Kasumi-1 (cell line): Measurements from ENCODE around the gene GBX2.

Experiments
- DNase-seq, 2 experiments: peaks; one replicate each; lab custom pipeline; 2025; lab: John Stamatoyannopoulos, UW

The GBX2 gene

GRCh38 chr2:236180831-236181453, 12.8 kb upstream of the GBX2 start:
- DNase-seq: peak; percentile 5 to 10

DNA sequence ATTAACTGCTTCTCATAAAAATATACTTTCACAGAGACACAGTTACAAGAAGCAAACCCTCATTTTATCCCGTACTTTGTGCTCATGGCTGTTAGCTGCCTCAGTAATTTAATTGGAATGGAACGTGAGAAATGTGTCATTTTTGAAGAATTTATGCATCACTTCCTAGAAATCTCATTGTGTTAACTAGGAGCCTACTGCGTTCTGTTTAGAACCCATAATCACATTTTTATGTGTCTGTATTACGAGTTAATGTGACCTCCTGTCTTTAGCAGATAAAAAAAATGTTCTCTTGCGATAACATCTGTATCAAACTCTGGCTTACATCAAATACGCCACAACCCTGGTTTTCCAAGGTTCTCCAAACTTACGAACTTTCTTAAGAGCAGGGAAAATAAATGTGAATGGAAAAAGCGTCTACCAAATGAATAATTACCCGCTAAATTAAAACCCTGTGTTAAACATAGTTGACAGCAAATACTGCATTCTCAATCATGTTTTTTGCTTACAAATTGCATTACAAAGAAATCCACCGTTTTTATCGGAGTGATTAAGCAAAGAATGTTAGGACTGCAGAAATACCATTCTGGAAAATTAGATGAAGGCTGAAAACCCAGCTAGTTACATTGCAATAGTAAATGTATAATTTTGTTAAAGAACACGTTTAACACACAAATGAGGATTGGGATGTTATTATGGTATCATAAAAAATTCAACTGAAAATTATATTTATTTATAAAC, 12.1 kb upstream of the GBX2 start:
- DNase-seq: no peak

DNA sequence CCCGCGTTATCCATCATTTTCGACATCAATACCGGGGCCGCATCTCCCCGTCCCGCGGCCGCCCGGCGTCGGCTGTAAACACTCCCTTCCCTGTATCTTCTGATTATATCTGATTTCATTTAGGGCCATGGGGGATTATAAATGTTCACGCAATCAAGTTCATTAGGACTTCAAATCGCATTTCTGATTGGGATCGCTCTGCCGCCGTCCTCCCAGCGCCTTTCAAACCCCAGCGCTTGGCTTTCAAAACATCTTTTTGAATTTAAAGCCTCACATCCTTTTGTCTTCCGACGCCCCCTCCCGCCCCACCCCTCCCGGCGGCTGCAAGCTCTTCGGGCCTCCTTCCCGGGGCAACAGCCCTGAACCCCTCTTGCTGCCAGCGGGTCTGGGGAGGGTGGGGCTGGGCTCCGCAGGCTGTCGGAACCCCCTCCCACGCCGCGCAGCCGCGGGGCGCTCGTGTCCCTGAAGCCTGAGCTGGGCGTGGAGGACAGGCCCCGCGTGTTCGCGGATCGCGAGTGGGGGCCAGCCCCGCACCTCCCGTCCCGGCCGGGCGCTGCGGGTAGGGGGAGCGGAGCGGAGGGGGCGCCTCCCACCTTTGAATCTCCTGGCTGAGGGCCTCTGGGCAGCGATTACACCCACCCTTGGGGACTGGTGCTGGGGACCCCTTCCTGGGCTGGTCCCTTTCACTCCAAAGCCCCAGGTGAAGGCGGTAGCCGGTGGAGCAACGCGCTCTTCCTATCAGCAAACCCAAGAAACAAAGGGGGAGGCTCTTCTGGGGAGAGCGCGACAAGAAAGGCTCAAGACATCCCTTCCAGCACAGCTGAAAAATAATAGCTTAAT, 11.3 kb upstream of the GBX2 start:
- no peak for DNase-seq

DNA sequence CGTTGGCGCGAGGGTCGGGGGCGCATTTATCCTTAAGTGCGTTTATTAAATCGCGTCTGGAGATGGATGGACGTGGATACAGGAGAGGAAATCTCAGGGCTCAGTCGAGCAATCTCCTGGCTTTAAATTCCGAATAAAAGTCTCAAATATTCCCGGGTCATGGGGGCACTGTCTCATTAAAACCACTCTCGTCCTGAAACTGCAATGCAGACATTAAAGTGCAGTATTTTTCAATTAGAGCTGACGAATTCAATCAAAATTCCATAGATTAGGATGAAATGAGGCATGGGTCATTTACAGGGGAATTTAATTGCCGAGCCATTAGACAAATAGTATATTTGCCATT, 10.7 kb upstream of the GBX2 start:
- no peak for DNase-seq

- no peak for DNase-seq
Observed at GRCh38 chr2:236177967-236178889, 10.0 kb upstream of the GBX2 start.

- DNase-seq: no peak
Observed at GRCh38 chr2:236177604-236177966, 9.4 kb upstream of the GBX2 start.

DNA sequence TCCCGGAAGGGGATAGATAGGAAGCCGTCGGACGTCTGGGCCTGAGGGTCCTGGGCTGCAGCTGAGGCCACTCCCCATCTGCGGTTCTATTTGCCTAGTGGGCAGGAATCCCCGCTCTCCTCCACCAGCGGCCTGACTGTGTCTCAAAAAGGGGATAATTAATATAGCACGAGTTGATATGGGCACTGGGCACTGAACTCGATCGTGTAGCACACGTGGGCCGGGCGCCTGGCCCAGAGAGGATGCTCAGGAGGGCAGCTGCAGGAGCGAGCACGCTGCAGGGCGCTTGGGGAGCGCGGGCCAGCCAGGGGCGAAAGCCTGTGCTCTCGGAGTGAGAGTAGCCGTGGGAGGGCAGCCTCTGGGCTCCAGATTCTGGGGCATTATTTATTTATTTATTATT, 8.8 kb upstream of the GBX2 start:
- DNase-seq: no peak

GRCh38 chr2:236176417-236176816, 8.2 kb upstream of the GBX2 start:
- no peak for DNase-seq

DNA sequence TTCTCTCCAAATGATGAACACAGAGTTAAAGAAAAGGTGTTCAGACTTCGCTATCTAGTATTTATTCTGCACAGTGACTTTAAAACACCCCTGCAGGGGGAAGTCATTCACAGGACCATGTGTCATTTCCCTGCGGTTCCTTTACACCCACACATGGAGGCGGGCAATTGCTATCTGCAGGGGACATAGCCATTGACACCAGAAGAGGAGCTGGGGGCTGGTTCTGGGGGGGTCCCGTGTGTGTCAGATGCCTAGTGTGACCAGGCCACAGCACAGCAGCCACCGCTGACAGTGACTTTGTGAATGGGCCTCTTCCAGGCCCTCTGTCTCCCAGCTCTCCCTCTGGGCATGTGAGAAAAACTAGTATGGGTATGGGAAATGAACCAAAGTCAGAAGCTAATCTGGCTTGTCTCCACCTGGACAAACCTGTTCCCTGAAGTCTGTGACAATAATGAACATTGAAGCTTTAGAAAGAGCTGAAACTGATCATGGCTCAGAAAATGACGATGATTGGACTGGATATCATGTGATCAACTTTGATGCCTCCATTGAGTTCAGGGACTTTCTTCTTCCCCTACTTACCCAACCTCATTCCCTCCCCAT, 7.5 kb upstream of the GBX2 start:
- no peak for DNase-seq

DNA sequence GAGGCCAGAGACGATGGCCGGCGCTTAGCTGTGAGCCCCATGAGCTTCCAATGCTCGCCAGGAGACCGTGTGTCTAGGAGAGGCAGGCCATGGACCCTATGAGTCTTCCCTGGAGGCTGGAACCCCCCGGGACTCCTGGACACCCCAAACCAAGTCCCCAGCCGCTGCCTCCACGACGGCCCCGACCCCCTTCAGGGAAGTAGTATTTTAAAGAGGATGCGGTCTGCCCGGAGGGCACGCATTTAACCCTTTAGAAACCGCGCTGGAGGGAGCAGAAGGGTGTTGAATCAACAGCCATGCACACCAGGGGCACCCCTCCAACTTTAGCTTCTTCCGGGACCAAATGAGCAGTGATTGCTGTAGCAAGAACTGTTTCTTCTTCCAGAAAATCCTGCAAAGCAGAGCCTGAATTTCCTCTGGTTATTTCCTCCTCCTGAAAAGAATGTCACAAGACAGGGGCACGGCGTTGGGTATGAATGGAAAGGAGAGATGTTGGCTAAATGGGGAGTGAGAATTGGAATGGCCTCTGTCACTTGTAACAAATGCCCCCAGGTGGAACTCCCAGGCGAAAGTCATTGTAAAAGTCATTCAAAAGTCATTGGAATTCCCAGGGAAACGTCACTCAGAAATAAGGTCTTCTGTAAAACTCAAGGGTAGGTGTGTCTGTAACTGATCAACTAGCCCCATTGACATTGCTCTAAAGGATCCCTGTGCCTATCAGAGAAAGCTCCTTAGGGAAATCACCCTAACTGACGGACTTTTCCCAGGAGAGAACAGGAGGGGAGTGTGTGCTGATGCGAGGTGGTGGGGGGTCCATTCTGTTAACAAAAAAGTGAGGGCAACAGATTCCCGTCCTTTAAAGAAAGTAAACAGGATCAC, 5.8 kb upstream of the GBX2 start:
- DNase-seq: no peak

DNA sequence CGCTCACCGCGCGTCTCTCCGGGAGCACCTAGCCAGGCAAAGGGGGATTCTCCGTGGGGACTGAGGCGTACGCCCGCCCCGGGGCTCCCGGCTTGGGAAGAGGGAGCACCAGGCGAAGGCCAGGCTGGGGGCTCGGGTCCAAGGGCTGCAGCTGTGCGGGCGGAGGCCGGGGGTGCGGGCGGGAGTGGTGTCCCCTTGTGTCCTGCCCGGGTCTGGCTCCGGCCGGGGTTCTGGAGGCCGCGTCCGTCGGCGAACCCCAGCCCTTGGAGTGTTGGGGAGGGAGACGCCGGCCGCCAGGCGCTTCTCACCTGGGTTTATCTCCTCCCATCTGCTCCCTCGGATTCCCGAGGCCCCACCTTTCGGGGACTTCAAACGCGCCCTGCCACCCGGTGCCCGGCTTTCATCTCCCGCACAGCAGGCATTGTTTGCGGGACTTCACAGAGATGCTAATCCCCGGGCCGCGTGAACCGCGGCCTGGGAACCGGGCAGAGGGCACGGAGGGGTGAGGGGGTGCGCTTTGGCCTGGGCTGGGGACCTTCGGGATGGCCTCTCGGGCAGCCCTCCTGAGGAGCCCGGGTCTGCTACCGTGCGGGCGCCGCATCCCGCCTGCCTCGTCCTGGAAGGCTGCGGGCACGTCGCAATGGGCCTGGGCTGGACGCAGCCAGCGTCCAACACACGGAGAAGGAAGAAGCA, 5.0 kb upstream of the GBX2 start:
- DNase-seq: no peak

DNA sequence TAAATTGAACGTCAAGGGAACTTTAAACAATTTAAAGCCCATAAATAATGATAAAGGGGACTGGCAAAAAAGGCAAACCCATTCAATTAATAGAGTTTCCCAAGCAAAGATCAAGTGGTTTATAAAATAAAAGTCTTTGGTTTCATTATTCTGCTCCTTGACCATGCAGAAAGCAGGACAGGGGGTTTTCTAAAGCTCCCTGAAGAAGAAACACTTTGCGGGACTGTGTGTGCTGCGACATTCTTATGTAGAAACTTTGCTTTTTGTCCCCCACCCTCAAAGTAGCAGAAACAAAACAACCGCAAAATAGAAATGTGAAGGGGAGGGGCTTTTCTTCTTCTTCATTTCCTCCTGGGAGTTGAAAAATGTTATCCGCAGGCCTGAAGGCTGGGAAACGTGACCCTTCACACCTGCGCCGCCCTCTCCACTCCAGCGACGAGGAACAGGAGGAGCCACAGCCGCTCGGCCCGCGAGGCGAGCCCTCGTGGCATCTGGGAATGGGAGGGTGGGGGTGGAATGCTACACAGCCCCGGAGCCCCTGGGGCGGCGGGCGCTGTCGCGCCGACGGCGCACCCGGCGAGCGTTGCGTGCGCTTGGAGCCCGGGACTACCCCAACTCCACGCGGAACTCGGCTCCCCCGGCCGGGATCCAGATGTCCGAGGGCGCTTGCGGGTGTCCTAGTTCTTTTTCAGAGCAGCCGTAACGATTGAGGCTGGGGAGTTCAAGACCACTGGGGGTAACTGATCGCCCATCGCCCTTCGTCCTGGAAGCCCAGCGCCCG, 4.3 kb upstream of the GBX2 start:
- no peak for DNase-seq

- no peak for DNase-seq
Observed at GRCh38 chr2:236171680-236172254, 3.6 kb upstream of the GBX2 start.

- no peak for DNase-seq
Observed at GRCh38 chr2:236171181-236171679, 3.0 kb upstream of the GBX2 start.

GRCh38 chr2:236170590-236171165, 2.5 kb upstream of the GBX2 start:
- no peak for DNase-seq

GRCh38 chr2:236169741-236170589, 1.8 kb upstream of the GBX2 start:
- no peak for DNase-seq

- DNase-seq: no peak
Observed at GRCh38 chr2:236169151-236169721, 1.1 kb upstream of the GBX2 start.
